Ramos (cell line): Measurements from ENCODE around the gene SEM1.
"Not testable (repeated sequence)": the region's sequence is repeated elsewhere in the genome, so short reads cannot be mapped to it uniquely, and the experiment has no call there.

Experiments
- in situ Hi-C: fragments of 300-500 bp; cut with MboI; formaldehyde crosslinking; loops from one replicate; pipeline ENCODE4 v1.14.3; 2022; ENCODE audit warnings: low sequenced_read_pairs; ENCODE audit not compliant: unreplicated experiment

The SEM1 gene

GRCh38 chr7:96709381-96710228, at the start of gene SEM1:
Gene SEM1 (minus strand): TSS chr7:96709846. CDS start chr7:96709763, 83 bp downstream.
- in situ Hi-C loops, result loop anchor here (10.0 kb wide), 1 partner anchor 385 kb away; the partner anchor contains the start of gene SLC25A13

GRCh38 chr7:96757880-96758279, 48.2 kb upstream of the SEM1 start:
- in situ Hi-C loops, result not testable (repeated sequence)

- in situ Hi-C loops, result no loop called here
Observed at GRCh38 chr7:96747418-96747940, 37.8 kb upstream of the SEM1 start.

- in situ Hi-C loops, result no loop called here
Observed at GRCh38 chr7:96740130-96740529, 30.5 kb upstream of the SEM1 start.

DNA sequence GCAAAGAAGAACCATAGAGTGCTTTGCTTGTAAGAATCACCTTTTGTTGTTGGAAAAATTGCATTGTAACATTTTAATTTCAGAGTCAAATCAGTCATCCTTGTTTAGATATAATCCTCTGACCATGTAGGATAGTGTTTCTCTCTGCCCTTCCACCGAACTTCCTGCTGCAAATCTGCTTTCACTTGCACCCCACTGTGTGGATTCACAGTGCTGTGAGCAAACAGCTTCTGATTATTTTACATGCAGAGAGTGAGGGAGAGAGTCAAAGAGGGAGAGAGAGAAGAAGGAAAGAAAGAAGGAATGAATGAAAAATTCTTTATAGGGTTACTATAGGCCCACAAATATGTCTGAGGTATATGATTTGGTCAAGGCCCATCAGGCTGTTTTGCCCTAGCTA, 30.0 kb upstream of the SEM1 start:
- in situ Hi-C loops, result no loop called here

- in situ Hi-C loops, result no loop called here
Observed at GRCh38 chr7:96739167-96739566, 29.5 kb upstream of the SEM1 start.

- in situ Hi-C loops, result no loop called here
Observed at GRCh38 chr7:96738705-96739104, 29.1 kb upstream of the SEM1 start.

- in situ Hi-C loops, result no loop called here
Observed at GRCh38 chr7:96737545-96738050, 28.0 kb upstream of the SEM1 start.

DNA sequence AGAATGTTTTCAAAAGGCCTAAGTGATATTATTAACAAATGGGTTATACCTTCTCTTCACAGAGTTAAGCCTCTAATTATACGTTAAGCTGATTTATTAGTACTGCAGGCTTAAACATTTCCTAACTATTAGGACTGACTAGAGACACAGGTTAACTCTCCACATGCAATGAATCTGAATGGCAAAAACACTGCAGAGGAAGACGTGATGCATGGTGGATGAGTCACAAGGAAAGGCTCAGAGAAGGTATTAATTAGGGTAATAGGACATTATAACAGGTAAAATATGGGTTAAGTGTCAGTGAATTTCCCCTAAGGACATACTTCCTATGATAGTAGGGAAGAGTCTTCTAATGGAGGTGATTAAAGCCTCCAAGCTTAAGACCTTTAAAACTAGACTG, 24.7 kb upstream of the SEM1 start:
- in situ Hi-C loops, result no loop called here

DNA sequence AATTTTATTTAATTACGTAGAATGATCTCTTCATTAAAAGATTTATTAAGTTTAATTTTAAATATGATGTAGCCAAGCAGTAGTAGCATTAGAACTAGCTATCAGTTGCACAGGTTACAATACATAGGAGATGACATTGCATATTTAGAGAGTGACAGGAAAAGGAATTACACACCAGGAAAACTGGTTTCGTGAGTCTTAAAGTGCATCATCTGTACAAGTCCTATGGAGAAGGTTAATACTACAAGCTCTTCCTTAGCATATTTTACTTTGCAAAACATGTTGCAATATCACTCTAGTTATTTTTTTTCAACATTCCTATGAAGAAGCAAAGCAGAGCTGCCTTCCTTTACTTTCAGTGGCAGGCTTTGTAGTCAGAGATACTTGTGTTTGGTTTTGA, 20.2 kb upstream of the SEM1 start:
- in situ Hi-C loops, result no loop called here

DNA sequence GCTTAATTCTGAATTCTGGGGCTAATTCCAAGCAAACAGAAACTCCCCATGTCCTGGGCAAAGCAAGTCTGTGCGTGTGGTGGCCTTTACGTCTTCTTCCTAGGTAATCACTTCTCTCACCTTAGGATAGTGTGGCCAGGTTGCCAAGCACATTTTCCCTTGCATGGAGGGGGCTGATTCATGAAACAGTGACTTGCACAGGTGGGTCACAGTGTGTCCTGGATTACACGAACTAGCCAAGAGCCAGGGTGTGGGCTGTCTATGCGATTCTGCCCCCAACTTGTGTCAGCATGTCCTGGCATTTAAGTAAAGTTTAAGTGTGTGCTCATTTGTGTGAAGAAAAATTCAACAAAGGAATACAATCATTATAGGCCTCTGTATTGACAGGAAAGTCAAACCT, 18.5 kb upstream of the SEM1 start:
- in situ Hi-C loops, result no loop called here

- in situ Hi-C loops, result no loop called here
Observed at GRCh38 chr7:96727534-96728088, 18.0 kb upstream of the SEM1 start.

DNA sequence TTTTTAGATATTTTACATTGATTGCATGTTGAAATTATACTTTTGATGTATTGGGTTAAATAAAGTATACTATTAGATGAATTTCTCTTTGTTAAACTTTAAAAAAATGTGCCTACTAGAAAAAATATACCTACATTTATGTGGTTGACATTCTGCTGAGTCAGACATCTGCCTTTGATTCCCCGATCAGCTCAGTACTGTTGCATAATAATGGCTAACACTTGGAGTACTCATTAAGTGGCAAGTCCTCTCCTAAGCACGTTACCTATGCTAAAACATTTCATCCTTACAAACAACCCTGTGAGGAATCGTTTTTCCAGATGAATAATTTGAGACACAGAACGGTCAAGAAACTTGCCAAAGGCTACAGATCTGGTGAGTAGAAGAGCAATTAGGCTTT, 14.0 kb upstream of the SEM1 start:
- in situ Hi-C loops, result no loop called here

GRCh38 chr7:96722928-96723327, 13.3 kb upstream of the SEM1 start:
- in situ Hi-C loops, result not testable (repeated sequence)

DNA sequence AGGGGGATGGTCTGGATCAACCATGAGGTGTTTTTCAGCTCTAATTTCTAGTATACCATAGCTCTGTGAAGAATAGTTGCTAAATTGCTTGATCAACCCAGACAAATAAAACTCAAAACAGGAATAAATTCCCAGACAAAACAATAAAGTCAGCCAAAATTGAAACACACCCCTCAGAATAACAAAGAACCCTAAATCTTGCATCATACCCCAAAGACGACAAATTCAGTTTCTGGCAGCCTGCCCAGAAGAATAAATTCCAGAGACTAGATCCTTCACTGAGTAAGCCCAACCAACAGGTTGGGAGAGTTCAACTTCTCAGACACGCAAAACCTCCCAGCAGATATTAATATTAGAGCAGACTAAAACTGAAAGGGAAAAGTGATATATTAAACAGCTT, 11.2 kb upstream of the SEM1 start:
- in situ Hi-C loops, result no loop called here

DNA sequence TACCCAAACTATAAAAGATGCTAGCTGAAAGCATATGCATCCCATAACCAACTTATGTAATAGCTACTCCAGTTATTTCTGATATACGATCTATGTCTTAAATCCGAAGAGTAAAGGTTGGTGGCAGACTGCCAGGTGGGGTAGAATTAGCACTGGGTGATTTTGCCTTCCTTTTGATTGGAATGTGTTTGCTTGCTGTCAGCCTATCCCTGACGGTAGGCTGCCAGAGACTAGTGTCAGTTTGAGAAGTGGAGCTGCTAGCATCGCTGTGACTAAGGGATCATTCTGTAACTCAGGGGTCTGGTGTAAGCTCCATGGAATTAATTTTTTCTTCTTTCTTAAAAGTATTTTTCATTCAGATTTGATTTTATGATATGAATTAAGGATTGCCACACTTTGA, 9.5 kb upstream of the SEM1 start:
- in situ Hi-C loops, result no loop called here

GRCh38 chr7:96718107-96719003, 8.7 kb upstream of the SEM1 start:
- in situ Hi-C loops, result no loop called here

- in situ Hi-C loops, result no loop called here
Observed at GRCh38 chr7:96713037-96713436, 3.4 kb upstream of the SEM1 start.

GRCh38 chr7:96710544-96710943, 898 bp upstream of the SEM1 start:
- in situ Hi-C loops, result no loop called here

DNA sequence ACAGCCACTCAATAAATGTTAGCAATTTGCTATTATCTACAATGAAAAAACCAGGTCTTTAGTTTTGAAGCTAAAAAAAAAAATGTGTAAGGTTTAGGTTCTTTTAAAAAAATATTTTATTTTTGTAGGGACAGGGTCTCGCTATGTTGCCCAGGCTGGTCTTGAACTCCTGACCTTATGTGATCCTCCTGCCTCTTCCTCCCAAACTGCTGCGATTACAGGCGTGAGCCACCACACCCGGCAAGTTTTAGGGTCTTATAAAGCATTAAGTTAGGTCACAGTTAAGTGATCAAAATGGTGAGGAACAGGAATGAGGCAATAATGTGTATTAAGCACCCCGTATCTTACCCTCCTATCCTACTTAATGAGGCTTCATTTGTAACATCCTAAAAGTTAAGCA, 774 bp downstream of the SEM1 start:
- in situ Hi-C loops, result loop anchor here (10.0 kb wide), 1 partner anchor 384 kb away; the partner anchor contains the start of gene SLC25A13
